Measurements from ENCODE around the gene TANC1. TPM values are rescaled to one million over a fixed set of nuclear protein-coding genes. Genes with fewer than 3 reads are reported as not detected.
A peak's percentile ranks its signal among the peaks of the same experiment; 100 is the strongest.

TANC1 gene
- total and polyA plus RNA-seq, 7 experiments from 2014 or later, result 0.13 to 0.39 (median 0.22) TPM; not detected in 1

DNA sequence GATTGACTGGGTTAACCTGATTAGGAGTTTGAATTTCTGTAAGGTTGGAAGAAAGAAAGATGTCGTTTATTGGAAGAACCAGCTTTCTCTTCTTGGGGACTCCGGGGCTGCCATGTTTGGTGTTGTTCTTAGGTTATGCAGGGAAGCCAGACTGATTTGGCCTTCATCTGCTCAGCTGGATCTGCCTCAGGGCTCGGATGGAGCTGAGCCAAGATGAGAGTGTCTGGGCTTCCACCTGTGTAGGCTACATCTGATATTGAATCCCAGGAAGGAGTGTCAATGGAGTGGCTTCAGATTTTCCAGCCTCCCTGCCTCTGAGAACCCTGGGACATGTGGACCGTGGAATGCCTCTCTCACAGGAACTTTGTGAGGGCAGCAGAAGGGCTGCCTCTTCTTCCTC, 192.0 kb downstream of the TANC1 start:
- ChIA-PET CTCF (interaction anchor here (0.6 kb wide), 1 partner anchor 22 kb away, joined by 3 read pairs; no protein-coding TSS in a partner anchor), POLR2A (interaction anchor here (1.6 kb wide), 1 partner anchor 11 kb away, joined by 7 read pairs; no protein-coding TSS in a partner anchor)

DNA sequence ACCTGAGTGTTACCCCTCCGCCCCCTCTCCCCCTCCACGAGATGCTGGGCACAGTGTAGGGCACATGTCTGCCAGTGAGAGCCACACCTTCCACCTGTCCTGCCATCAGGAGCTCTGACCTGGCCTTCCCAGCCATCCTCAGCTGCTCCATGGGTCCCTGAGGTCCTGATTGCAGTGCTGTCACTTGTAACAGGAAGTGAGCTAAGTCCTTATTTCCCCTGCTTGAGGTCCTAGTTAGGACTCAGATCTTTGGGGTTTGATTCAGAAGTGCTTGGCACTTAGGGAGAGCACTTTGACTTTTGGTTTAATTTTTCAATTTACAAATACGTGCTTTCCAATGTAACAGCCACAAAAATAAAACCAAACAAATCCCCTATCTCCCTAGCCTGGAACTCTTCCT, 192.5 kb downstream of the TANC1 start:
- CTCF ChIA-PET, result interaction anchor here (0.6 kb wide), 1 partner anchor 22 kb away, joined by 3 read pairs; no protein-coding TSS in a partner anchor

More for the DNA sequence above, 192.0 kb downstream of the TANC1 start:
- Histone ChIP-seq H3K27me3 (ENCODE audit: control insufficient read depth in 2 of 2, insufficient read depth in 2 of 2, low read length in 2 of 2) (no peaks in the 10 kb centered on the region), H3K4me3 (ENCODE audit: low read length) (no peak overlapping the region), H3K27ac (ENCODE audit: low read depth, low read length) (no peak overlapping the region), H3K9me3 (ENCODE audit: control insufficient read depth in 2 of 3, low read length in 3 of 3) (no peaks in the 10 kb centered on the region), H3K36me3 (ENCODE audit: control insufficient read depth in 2 of 3, insufficient read depth in 3 of 3, low read length in 3 of 3) (no peaks in the 10 kb centered on the region), H3K4me1 (ENCODE audit: control insufficient read depth in 2 of 2, insufficient read depth in 2 of 2, low read length in 2 of 2) (no peaks in the 10 kb centered on the region)
- ATAC-seq (no peak), DNase-seq (no peak)
- Mint-ChIP-seq H3K36me3 (no peaks in the 10 kb centered on the region), H3K27me3 (peaks cover 0 to 3% (median 0%) of the 10 kb centered on the region in 5 donors), H3K9me3 (no peaks in the 10 kb centered on the region), H3K4me3 (peak overlapping the region in 2 of 10 donors; percentile 29 to 51), H3K27ac (peak overlapping the region in 1 of 9 donors; percentile 25), H3K4me1 (peaks cover 11 to 53% (median 37%) of the 10 kb centered on the region in 7 donors)
- intact Hi-C loops (cut with micrococcal nuclease), result no loop called here

DNA sequence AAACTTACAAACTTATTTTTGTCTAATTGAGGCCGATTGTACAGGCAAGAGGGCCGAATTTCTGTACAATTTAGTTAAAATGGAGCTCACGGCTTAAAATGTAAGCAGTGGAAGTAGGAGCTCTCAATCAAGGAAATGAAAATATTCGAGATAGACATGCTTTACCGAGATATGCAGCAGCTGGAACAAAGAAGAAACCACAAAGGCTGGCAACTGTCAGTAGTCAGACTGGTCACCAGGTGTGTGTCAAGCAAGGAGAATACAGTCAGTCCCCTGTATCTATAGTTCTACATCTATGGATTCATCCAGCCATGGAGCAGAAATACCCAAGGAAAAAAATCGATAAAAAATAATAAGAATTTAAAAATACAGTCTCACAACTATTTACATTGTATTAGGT, 195.5 kb downstream of the TANC1 start:
- ChIA-PET POLR2A (interaction anchor here (0.7 to 1.2 kb wide), 2 partner anchors 8 to 1663 kb away, joined by 3 to 4 read pairs; no protein-coding TSS in a partner anchor), CTCF (interaction anchor here (1.2 kb wide), 1 partner anchor 12 kb away, joined by 3 read pairs; no protein-coding TSS in a partner anchor)
- Histone ChIP-seq H3K36me3 (ENCODE audit: control insufficient read depth in 2 of 3, insufficient read depth in 3 of 3, low read length in 3 of 3) (no peaks in the 10 kb centered on the region), H3K27ac (ENCODE audit: low read depth, low read length) (no peak overlapping the region), H3K27me3 (ENCODE audit: control insufficient read depth in 2 of 2, insufficient read depth in 2 of 2, low read length in 2 of 2) (no peaks in the 10 kb centered on the region), H3K9me3 (ENCODE audit: control insufficient read depth in 2 of 3, low read length in 3 of 3) (no peaks in the 10 kb centered on the region), H3K4me1 (ENCODE audit: control insufficient read depth in 2 of 2, insufficient read depth in 2 of 2, low read length in 2 of 2) (no peaks in the 10 kb centered on the region), H3K4me3 (ENCODE audit: low read length) (no peak overlapping the region)
- no peaks in the 10 kb centered on the region for H3K9me3 Mint-ChIP-seq
- ATAC-seq (no peak), DNase-seq (no peak)
- no peaks in the 10 kb centered on the region for H3K36me3 Mint-ChIP-seq
- peaks cover 0 to 3% (median 0%) of the 10 kb centered on the region in 5 donors for H3K27me3 Mint-ChIP-seq
- peaks cover 4 to 28% (median 20%) of the 10 kb centered on the region in 7 donors for H3K4me1 Mint-ChIP-seq
- peak overlapping the region in 1 of 9 donors; percentile 62 for H3K27ac Mint-ChIP-seq
- intact Hi-C loops (cut with micrococcal nuclease), result no loop called here
- no peak overlapping the region for H3K4me3 Mint-ChIP-seq

More for the DNA sequence above, 192.5 kb downstream of the TANC1 start:
- H3K27me3 Mint-ChIP-seq, result peaks cover 0 to 3% (median 0%) of the 10 kb centered on the region in 5 donors
- H3K4me3 Mint-ChIP-seq, result peak overlapping the region in 6 of 10 donors; percentile 19 to 63 (median 44)
- Histone ChIP-seq H3K27ac (ENCODE audit: low read depth, low read length) (no peak overlapping the region), H3K4me1 (ENCODE audit: control insufficient read depth in 2 of 2, insufficient read depth in 2 of 2, low read length in 2 of 2) (no peaks in the 10 kb centered on the region), H3K27me3 (ENCODE audit: control insufficient read depth in 2 of 2, insufficient read depth in 2 of 2, low read length in 2 of 2) (no peaks in the 10 kb centered on the region), H3K4me3 (ENCODE audit: low read length) (no peak overlapping the region), H3K9me3 (ENCODE audit: control insufficient read depth in 2 of 3, low read length in 3 of 3) (no peaks in the 10 kb centered on the region), H3K36me3 (ENCODE audit: control insufficient read depth in 2 of 3, insufficient read depth in 3 of 3, low read length in 3 of 3) (no peaks in the 10 kb centered on the region)
- peak; percentile 31 for ATAC-seq
- H3K9me3 Mint-ChIP-seq, result no peaks in the 10 kb centered on the region
- H3K27ac Mint-ChIP-seq, result peak overlapping the region in 2 of 9 donors; percentile 46 to 65
- intact Hi-C loops (cut with micrococcal nuclease), result no loop called here
- no peaks in the 10 kb centered on the region for H3K36me3 Mint-ChIP-seq
- POLR2A ChIA-PET, result interaction anchor here (1.6 kb wide), 1 partner anchor 11 kb away, joined by 7 read pairs; no protein-coding TSS in a partner anchor
- no peak for DNase-seq
- peaks cover 11 to 47% (median 33%) of the 10 kb centered on the region in 7 donors for H3K4me1 Mint-ChIP-seq

DNA sequence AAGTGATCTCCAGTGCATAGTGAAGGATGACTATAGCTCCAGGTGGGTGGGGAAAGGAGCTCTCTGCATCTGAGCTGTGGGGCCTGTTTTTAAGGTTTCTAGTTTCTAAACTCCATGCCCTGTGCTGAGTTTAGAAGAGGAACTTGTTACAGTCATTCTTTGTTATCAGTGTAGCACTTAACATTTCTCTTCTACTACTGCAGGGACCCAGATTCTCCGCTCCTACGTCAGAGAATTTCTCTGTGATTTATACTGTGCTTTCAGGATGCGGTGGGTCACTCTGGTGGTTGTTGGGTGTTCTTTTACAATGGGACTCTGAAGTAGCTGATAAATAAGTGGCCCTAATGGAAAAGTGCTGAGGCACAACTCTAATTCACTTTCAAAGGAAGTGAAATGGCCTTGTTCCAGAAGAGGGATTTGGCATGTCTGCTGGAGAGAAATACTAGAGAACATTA, 196.0 kb downstream of the TANC1 start:
- Histone ChIP-seq H3K4me3 (ENCODE audit: low read length) (no peak overlapping the region), H3K36me3 (ENCODE audit: control insufficient read depth in 2 of 3, insufficient read depth in 3 of 3, low read length in 3 of 3) (no peaks in the 10 kb centered on the region), H3K27ac (ENCODE audit: low read depth, low read length) (no peak overlapping the region), H3K4me1 (ENCODE audit: control insufficient read depth in 2 of 2, insufficient read depth in 2 of 2, low read length in 2 of 2) (no peaks in the 10 kb centered on the region), H3K27me3 (ENCODE audit: control insufficient read depth in 2 of 2, insufficient read depth in 2 of 2, low read length in 2 of 2) (no peaks in the 10 kb centered on the region), H3K9me3 (ENCODE audit: control insufficient read depth in 2 of 3, low read length in 3 of 3) (no peaks in the 10 kb centered on the region)
- H3K4me1 Mint-ChIP-seq, result peaks cover 4 to 25% (median 19%) of the 10 kb centered on the region in 7 donors
- H3K9me3 Mint-ChIP-seq, result no peaks in the 10 kb centered on the region
- DNase-seq, result no peak
- no peak for ATAC-seq
- H3K27ac Mint-ChIP-seq, result peak overlapping the region in 1 of 9 donors; percentile 62
- H3K4me3 Mint-ChIP-seq, result no peak overlapping the region
- ChIA-PET CTCF (interaction anchor here (1.2 kb wide), 1 partner anchor 12 kb away, joined by 3 read pairs; no protein-coding TSS in a partner anchor), POLR2A (interaction anchor here (1.2 kb wide), 1 partner anchor 9 kb away, joined by 4 read pairs; no protein-coding TSS in a partner anchor)
- no peaks in the 10 kb centered on the region for H3K36me3 Mint-ChIP-seq
- intact Hi-C loops (cut with micrococcal nuclease), result no loop called here
- peaks cover 0 to 2% (median 0%) of the 10 kb centered on the region in 5 donors for H3K27me3 Mint-ChIP-seq

DNA sequence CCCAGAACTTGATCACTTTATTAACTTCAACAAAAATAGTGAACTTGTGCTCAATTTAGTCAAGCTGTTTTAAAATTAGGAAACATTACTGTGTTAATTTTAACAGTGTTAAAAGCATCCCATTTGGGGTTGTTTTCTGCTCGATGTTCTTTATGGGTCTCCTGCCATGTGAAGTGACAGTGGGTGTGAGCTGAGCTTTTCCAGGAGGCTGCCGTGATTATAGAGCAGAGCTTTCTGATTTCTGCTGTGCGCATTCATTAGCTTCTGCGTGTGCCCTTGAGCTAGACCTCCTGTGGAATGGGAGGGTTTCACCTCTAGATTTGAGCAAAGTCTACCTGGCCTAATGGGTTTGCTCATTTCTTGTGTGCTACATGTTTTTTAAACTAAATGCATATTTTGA, 196.6 kb downstream of the TANC1 start:
- Histone ChIP-seq H3K27me3 (ENCODE audit: control insufficient read depth in 2 of 2, insufficient read depth in 2 of 2, low read length in 2 of 2) (no peaks in the 10 kb centered on the region), H3K9me3 (ENCODE audit: control insufficient read depth in 2 of 3, low read length in 3 of 3) (no peaks in the 10 kb centered on the region), H3K27ac (ENCODE audit: low read depth, low read length) (no peak overlapping the region), H3K4me3 (ENCODE audit: low read length) (no peak overlapping the region), H3K36me3 (ENCODE audit: control insufficient read depth in 2 of 3, insufficient read depth in 3 of 3, low read length in 3 of 3) (no peaks in the 10 kb centered on the region), H3K4me1 (ENCODE audit: control insufficient read depth in 2 of 2, insufficient read depth in 2 of 2, low read length in 2 of 2) (no peaks in the 10 kb centered on the region)
- Mint-ChIP-seq H3K4me1 (peaks cover 4 to 23% (median 17%) of the 10 kb centered on the region in 7 donors), H3K27me3 (no peaks in the 10 kb centered on the region), H3K36me3 (no peaks in the 10 kb centered on the region), H3K9me3 (no peaks in the 10 kb centered on the region), H3K4me3 (no peak overlapping the region), H3K27ac (no peak overlapping the region)
- ATAC-seq (no peak), DNase-seq (no peak)
- ChIA-PET CTCF (interaction anchor here (1.2 kb wide), 1 partner anchor 13 kb away, joined by 3 read pairs; no protein-coding TSS in a partner anchor), POLR2A (no interaction called here)
- intact Hi-C loops (cut with micrococcal nuclease), result no loop called here

DNA sequence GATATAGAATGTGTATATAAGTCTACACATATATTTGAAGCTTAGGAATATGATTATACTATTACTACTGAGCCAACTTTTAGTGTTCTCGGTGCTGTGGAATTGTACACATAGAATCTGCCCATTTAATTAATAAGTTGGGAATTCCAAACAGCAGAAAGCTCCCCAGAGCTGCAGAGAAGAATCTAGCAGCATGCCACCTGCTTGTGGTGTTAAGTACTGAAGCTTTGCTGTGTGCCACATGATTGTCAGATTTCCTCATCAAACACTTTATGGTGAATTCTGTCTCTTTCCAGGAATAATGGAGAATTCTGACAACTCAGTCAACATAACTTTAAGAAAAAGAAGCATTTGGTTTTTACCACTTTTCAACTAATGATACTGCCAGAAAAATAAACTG, 200.3 kb downstream of the TANC1 start:
- CTCF ChIA-PET, result interaction anchor here (0.5 to 1.1 kb wide), 2 partner anchors 46 to 51 kb away, joined by 3 to 4 read pairs; no protein-coding TSS in a partner anchor
- intact Hi-C loops (cut with micrococcal nuclease), result no loop called here
- no peak overlapping the region for H3K4me3 Mint-ChIP-seq

More for the DNA sequence above, 200.3 kb downstream of the TANC1 start:
- Histone ChIP-seq H3K4me1 (ENCODE audit: control insufficient read depth in 2 of 2, insufficient read depth in 2 of 2, low read length in 2 of 2) (no peaks in the 10 kb centered on the region), H3K9me3 (ENCODE audit: control insufficient read depth in 2 of 3, low read length in 3 of 3) (no peaks in the 10 kb centered on the region), H3K4me3 (ENCODE audit: low read length) (no peak overlapping the region), H3K36me3 (ENCODE audit: control insufficient read depth in 2 of 3, insufficient read depth in 3 of 3, low read length in 3 of 3) (no peaks in the 10 kb centered on the region), H3K27me3 (ENCODE audit: control insufficient read depth in 2 of 2, insufficient read depth in 2 of 2, low read length in 2 of 2) (no peaks in the 10 kb centered on the region), H3K27ac (ENCODE audit: low read depth, low read length) (no peak overlapping the region)
- DNase-seq (no peak), ATAC-seq (no peak)
- POLR2A ChIA-PET, result interaction anchor here (0.7 kb wide), 1 partner anchor 17 kb away, joined by 3 read pairs; no protein-coding TSS in a partner anchor
- no peaks in the 10 kb centered on the region for H3K36me3 Mint-ChIP-seq
- H3K27ac Mint-ChIP-seq, result no peak overlapping the region
- H3K27me3 Mint-ChIP-seq, result no peaks in the 10 kb centered on the region
- H3K4me1 Mint-ChIP-seq, result peaks cover 0 to 6% (median 4%) of the 10 kb centered on the region in 7 donors
- H3K9me3 Mint-ChIP-seq, result no peaks in the 10 kb centered on the region

All from naive thymus-derived CD4-positive, alpha-beta T cell (primary cell).